Urothelium cell line (cell line): ENCODE results near the gene SLCO2A1.

Source experiments
- DNase-seq: peaks from one replicate; pipeline ENCODE4 v3.0.0; 2011; ENCODE audit warnings: low spot score, mixed read lengths
- FAIRE-seq: peaks from 2 replicates; lab custom pipeline; 2011; peaks lifted over from hg19 to GRCh38; lab: Jason Lieb, UNC

The SLCO2A1 gene

GRCh38 chr3:134061401-134061800, 31.7 kb upstream of the SLCO2A1 start:
- DNase-seq (no peak), FAIRE-seq (no peak)

DNA sequence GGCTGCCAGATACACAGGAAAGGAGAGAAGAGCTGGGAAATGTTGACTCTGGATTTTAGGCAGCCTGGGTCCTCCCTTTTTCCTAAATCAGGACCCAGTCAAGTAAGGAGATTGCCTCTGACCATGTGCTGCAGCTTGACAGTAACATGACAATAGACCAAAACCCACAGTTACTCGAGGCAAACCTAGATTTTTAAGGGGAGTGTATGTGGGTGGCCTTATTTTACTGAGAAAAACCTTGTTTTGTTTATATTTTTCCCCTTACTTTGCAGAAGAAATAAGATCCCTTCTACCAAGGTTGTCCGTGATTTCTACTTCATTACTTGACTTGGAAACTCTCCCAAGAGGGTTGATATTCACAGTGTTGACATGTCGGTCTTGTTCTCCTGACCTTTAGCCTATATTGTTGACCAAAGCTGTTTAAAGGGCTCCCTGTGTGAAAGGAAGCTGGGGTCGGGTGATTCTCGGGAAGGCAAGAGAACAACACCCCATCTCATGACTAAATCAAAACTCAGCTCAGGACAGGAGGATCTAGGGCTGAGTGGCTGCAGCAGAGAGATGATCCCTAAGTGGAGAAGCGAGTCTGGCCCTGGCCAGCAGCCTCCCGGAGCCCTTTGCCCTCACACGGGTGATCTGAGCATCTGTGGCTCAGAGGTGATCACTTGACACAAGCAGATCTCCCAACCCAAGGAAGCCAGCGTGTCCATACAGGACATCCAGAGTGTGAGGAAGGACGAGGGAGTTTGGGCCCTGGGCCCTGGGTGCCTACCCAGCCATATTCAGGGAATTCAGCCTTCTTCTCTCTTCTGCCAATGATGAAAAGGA, 31.0 kb upstream of the SLCO2A1 start:
- FAIRE-seq (no peak), DNase-seq (no peak)

DNA sequence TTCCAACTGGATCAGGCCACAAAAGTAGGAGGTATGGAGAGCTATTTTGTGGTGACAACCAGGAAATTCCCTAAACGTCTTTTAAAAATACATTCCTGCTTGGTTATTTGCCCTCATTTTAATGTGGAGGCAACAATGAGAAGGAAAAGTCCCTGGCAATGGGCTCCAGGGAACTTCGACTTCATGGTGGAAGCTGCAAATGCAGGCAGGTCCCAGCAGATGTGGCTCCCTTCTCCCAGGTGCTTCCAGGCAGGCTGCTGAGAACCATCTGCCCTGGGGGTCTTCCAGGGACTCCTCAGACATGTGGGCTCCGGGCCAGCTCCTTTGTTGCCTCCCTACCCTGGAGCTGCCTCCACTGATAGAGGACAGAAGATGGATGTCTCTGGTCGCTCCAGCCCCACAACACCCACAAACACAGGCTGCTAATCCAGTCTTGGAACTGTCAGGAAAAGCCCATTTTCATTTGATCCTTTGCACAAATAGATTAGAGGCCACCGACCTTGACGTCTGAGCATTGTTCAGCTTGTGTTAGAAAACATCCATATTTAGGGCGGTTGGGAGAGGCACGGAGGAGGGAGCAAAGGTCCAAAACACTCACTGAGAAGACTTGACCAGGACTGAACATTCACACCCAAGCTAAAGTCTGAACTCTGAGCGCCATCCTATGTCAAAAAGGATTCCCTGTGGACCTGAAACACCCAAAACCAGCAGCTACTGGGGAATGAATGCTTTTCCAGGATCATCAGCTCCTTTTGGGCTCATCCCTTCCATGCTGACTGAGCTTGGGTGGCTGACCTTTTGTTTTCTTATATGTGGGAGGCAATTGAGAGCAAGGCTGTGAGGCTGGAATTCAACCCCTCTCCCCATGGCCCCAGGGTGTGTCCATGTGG, 30.2 kb upstream of the SLCO2A1 start:
- DNase-seq: no peak
- FAIRE-seq: no peak

- no peak for DNase-seq
- no peak for FAIRE-seq
Observed at GRCh38 chr3:134059035-134059601, 29.4 kb upstream of the SLCO2A1 start.

DNA sequence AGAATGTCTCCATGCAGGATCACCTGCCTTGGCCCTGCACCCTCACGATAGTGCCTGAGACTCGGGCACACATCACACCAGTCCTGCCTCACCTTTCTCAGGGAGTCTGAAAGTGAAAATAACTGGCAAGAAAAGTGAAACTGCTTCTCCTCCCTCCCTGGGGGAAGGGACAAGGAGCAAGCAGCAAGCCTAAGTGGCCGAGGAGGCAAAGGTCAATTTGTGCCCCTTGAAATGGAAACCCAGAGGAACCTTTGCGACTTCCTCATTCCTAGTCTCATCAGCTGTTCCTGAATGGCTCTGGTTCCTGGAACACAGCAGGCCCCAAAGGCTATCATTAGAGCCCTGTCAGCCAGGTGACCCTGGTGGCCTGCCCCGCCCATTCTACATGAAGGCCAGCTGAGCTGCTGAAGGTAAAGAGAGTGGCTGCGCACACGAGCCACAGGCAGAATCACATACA, 28.0 kb upstream of the SLCO2A1 start:
- no peak for FAIRE-seq

DNA sequence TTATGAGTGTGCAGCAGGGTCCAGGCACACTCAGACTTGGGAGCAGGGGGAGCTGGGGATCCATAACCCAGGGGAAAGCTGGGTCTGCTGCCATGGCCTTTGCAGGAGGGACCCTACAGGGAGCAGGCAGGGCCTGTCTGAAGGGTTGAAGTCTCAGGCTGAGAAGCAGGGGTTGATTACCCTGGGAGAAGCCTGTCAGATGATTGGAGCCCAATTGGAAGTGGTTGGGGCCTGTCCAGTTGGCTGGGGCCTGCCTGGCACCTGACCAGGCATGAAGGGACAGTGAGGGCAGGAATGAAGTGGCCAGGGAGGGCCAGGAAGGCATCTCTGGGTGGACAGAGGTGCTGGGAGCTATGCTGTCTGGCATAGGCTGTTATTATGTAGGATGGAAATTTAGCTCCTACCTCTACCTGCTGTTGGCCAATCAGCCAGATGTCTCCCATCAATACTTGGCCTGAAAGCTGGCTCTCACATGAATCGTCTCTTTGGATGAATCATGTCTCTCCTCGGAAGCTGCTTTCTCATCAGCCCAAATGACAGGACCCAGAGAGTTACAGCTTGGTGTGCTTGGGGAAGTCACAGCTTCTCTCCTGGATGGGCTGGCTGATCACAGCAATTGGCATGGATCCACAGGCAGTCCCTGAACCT, 27.4 kb upstream of the SLCO2A1 start:
- DNase-seq (no peak), FAIRE-seq (no peak)

More for the DNA sequence above, 28.0 kb upstream of the SLCO2A1 start:
- no peak for DNase-seq

DNA sequence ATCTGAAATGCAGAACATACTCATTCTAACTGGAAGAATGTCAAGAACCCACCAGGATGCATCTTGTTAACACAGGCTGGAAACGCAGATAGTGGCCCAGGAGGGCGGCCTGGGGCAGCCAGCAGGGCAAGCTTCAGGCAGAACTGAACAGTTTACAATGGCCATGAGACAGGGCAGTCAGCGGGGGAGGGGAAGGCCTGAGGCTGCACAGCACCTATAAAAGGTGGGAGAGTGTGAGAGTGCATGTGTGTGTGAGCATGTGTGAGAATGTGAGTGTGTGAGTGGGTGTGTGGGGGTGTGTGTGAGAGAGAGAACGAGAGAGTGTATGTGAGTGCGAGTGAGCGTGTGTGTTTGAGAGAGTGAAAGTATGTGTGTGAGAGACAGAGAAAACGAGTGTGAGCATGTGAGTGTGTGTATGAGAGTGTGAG, 26.8 kb upstream of the SLCO2A1 start:
- DNase-seq (no peak), FAIRE-seq (no peak)

- FAIRE-seq (no peak), DNase-seq (no peak)
Observed at GRCh38 chr3:134055661-134056060, 25.9 kb upstream of the SLCO2A1 start.

DNA sequence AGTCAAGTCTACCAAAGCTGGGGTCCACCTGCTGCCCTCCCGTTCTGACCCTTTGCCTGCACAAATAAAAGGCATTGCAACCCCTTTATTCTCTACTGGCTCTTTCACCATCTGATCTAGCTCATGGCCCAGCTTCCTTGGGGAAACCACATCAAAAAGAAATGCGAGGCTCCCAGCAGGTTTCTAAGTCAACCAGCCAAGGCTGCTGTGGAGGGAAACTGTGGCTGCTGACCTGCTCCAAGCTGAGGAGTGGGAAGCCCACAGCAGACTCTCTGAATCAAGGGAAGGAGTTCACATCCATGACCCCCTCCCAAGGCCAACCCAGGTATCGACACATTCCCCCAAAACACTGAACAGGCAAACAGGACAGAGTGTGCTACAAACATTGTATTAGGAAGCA, 25.2 kb upstream of the SLCO2A1 start:
- no peak for DNase-seq
- no peak for FAIRE-seq

DNA sequence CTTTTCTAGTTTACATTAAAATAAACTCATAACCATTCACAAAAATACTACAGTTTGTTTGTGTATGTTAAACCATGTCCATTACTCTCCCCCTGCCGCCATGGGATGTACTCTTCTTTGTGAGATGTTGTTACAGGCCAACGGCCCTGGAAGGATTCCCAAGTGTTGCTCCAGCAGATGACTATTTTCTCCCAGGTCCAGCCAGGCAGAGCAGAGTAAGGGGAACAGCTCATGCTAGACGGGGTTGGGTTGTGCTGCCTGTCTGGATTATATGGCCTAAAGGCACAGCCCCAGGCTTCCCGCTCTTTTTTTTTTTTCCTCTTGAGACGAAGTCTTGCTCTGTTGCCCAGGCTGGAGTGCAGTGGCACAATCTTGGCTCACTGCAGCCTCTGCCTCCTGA, 24.5 kb upstream of the SLCO2A1 start:
- DNase-seq: no peak
- FAIRE-seq: no peak

GRCh38 chr3:134052370-134052769, 22.6 kb upstream of the SLCO2A1 start:
- FAIRE-seq (no peak), DNase-seq (no peak)

DNA sequence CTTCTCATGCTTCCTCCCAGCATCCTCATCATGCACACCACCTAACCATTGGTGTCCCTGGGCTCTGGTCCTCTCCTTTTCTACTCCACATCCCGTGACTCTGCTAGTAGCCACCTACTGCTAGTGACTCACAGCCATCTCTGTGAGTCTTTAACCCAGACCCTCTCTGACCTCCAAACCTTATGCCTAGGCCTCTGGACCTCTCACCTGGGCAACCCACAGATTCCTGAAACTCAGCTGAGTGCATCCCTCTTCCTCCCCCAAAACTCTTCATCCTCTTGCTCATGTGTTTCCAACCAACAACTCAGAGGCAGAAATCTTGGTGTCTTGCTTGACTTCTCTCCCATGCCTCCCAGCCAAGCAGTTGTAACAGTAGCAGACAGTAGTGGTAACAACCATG, 20.0 kb upstream of the SLCO2A1 start:
- FAIRE-seq (no peak), DNase-seq (no peak)

GRCh38 chr3:134048278-134048996, 18.7 kb upstream of the SLCO2A1 start:
- DNase-seq: no peak
- FAIRE-seq: no peak

DNA sequence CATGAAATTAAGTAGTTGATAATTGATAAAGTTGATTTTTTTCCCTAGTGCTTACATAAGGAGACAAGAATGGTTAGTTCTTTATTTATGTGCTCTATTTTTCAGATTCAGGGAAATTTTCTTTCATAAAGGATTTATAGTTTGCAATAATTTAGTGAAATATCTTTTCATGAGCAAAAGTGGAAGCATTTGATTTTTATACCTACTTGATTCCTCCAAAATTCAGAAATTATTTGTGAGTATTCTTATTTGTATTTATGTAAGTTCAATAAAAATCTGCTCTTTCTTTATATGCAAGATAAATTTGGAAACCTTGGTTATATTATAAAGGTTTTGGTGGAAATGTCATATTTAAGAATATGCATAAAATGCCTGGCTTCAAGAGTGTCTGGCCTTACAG, 14.7 kb upstream of the SLCO2A1 start:
- FAIRE-seq (no peak), DNase-seq (no peak)

- DNase-seq (no peak), FAIRE-seq (no peak)
Observed at GRCh38 chr3:134040066-134040465, 10.3 kb upstream of the SLCO2A1 start.

DNA sequence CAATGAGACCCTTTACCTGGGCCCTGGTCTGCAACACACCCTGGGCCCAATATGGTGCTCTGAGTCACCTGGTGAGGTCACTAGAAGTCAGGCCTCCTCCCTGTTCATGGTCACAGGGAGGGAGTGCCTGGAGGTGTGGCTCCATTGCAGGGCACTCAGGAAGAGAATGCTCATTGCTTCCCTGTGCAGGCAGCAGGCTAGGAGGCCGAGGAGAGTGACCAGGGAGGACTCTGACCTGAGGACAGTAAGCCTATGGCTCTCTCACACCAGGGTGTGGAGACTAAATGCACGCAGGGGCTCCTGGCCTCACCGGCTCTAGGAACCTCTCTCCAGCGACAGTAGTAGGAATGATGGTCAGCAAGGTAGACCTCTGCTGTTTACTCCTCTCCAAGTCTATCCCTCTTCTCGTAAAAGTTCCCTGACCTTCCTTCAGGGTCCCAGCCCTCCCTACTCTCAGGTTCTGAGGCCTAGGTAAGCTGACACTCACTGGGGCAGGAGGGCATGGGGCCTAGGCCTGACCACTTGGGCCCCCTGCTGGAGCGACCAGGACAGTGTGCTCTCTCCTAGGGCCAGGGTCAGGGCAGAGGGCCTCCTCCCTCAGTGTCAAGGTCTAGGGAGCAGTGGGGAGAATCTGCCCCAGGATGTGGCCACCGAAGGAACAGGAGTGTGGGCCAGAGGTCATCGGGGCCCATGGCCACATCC, 9.6 kb upstream of the SLCO2A1 start:
- DNase-seq: peak; percentile 34

DNA sequence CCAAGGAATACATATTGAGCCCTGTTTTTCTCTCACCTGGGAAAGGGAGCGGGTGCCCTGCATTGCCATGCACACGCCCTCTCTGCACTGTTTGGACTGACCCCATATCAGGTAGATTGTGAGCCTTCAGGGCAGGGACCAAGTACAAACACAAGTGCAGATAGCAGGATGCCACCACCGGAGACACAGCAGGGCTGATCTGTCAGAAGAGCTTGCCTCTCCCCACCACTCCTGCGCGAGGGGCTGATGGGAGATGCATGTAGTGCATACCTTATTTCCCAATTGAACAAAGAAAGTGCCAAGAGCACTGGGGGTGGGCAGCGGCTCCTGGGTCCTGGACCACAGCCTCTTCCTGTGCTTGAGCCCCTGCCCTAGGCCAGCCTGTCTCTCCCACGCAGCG, 9.0 kb upstream of the SLCO2A1 start:
- DNase-seq: no peak
- no peak for FAIRE-seq

More for the DNA sequence above, 9.6 kb upstream of the SLCO2A1 start:
- FAIRE-seq: no peak

DNA sequence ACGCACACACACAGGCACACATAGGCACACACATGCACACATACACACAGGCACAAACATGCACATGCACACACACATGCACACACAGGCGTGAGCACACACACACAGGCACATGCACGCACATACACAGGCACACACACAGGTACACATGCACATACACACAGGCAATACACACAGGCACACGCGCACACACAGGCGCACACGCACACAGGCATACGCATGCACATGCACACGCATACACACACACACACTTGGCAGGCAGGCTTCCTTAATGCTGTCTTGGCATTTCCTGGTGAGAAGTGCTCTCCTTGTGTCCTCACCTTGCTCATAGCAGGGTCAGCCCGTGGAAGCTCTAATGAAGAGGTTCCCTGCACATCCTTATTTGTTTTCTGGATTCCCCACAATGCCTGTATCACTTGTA, 8.4 kb upstream of the SLCO2A1 start:
- DNase-seq (no peak), FAIRE-seq (peak; percentile 79)

GRCh38 chr3:134037168-134037567, 7.4 kb upstream of the SLCO2A1 start:
- no peak for FAIRE-seq

DNA sequence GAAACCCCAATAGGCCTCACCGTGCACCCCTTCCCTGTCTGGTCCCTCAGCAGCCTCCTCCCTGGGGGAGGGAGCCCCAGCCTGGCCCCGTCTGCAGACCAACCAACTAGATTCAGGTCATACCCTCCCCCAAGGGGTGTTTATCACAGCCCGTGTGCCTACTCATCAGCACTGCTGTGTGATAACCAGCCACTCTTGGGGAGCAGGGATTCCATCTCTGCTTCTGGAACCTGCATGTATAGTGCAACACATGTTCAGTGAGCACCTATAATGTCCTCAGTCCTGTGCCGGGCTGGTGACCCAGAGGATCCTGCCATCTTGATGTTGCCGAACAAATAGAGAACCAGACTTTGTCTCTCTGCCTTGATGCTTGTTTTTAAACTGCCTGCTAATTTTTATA, 6.6 kb upstream of the SLCO2A1 start:
- no peak for FAIRE-seq
- DNase-seq: no peak

More at GRCh38 chr3:134037168-134037567, 7.4 kb upstream of the SLCO2A1 start:
- no peak for DNase-seq
